Activated CD4-positive, alpha-beta memory T cell treated with anti-CD3 and anti-CD28 coated beads, Interleukin-2, amount 10 ng/mL, durations not matched to agents 7 days and 5 days (primary cell): ENCODE measurements around the gene ASB9. TPM values are rescaled to one million over a fixed set of nuclear protein-coding genes. Genes with fewer than 3 reads are reported as not detected.
"Not testable (repeated sequence)": the region's sequence is repeated elsewhere in the genome, so short reads cannot be mapped to it uniquely, and the experiment has no call there.

ENCODE experiments used
- CTCF ChIA-PET: fragments of 350-600 bp; sonication (Branson Sonifier 250); formaldehyde crosslinking; loops from one replicate; lab custom pipeline; 2021; ENCODE audit warnings: antibody characterized with exemption, inconsistent platforms; lab: Charles Lee
- POLR2A ChIA-PET: fragments of 350-600 bp; sonication (Branson Sonifier 250); formaldehyde crosslinking; loops from one replicate; lab custom pipeline; 2021; ENCODE audit warnings: antibody characterized with exemption; lab: Charles Lee
- DNase-seq: peaks from one replicate; pipeline ENCODE4 v3.0.0-alpha.2; 2020
- H3K27ac Mint-ChIP-seq: one replicate; pipeline ENCODE4 v1.8.0; 2021; ENCODE audit warnings: mild to moderate bottlenecking, mixed read lengths
- H3K27me3 Mint-ChIP-seq: one replicate; pipeline ENCODE4 v1.8.0; 2021; ENCODE audit warnings: mixed read lengths
- H3K36me3 Mint-ChIP-seq: one replicate; pipeline ENCODE4 v1.8.0; 2021; ENCODE audit warnings: low read depth, mixed read lengths
- H3K4me1 Mint-ChIP-seq: one replicate; pipeline ENCODE4 v1.8.0; 2021; ENCODE audit warnings: mixed read lengths
- H3K4me3 Mint-ChIP-seq: one replicate; pipeline ENCODE4 v1.8.0; 2021; ENCODE audit warnings: mild to moderate bottlenecking, mixed read lengths
- H3K9me3 Mint-ChIP-seq: one replicate; pipeline ENCODE4 v1.8.0; 2021; ENCODE audit warnings: mixed read lengths
- total RNA-seq, 2 experiments: library from RNA; stranded (reverse); gene quantifications; one replicate each; pipeline ENCODE4 v1.2.3, GENCODE V29; 2021

The ASB9 gene
- total RNA-seq, 2 experiments from 2014 or later = 1.1 to 1.4 TPM

DNA sequence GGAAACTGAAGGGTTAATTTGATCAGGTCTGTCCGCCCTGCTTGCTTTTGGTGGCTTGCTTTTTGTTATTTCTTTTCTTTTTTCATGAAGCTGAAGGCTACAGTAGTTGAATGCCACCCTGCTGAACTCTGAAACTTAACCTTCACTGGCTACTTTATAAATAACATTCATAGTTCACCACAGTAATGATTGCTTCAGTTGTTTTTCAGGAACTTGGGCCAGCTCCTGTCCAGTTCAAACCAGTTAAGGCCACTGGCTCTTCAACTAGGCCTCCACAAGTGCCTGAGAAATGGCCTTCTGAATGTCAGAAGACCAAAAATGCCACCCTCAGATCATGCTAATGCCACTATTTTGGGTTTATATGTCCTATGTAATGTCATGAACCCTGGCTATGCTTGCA lies 7.7 kb upstream of the ASB9 start:
- DNase-seq = no peak
- Mint-ChIP-seq H3K27ac (no peak overlapping the region), H3K9me3 (no peaks in the 10 kb centered on the region), H3K27me3 (peaks cover 9% of the 10 kb centered on the region), H3K36me3 (no peaks in the 10 kb centered on the region), H3K4me1 (no peaks in the 10 kb centered on the region), H3K4me3 (no peak overlapping the region)
- POLR2A ChIA-PET = no interaction called here
- CTCF ChIA-PET = no interaction called here

DNA sequence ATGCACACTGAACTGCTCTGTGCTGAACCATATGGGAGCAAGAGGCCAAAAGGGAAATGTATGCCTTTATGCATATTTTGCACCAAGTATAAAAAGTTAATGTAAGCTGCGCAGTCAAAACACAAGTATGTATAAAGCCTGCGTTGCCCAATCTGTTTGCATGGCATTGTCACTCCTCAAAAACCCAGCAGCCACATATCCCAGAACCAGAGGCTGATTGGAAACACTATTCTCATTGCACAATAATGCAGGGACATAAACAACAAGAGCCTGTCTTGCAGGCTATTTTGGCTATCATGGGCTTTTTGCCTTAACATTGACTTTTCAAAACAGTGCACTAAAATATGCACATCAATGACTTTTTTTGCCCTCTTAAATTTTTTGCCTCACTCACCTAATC lies 5.1 kb upstream of the ASB9 start:
- ChIA-PET CTCF (no interaction called here), POLR2A (no interaction called here)
- Mint-ChIP-seq H3K36me3 (no peaks in the 10 kb centered on the region), H3K4me1 (peaks cover 5% of the 10 kb centered on the region), H3K27ac (no peak overlapping the region), H3K4me3 (no peak overlapping the region), H3K9me3 (no peaks in the 10 kb centered on the region), H3K27me3 (no peaks in the 10 kb centered on the region)
- DNase-seq = no peak

DNA sequence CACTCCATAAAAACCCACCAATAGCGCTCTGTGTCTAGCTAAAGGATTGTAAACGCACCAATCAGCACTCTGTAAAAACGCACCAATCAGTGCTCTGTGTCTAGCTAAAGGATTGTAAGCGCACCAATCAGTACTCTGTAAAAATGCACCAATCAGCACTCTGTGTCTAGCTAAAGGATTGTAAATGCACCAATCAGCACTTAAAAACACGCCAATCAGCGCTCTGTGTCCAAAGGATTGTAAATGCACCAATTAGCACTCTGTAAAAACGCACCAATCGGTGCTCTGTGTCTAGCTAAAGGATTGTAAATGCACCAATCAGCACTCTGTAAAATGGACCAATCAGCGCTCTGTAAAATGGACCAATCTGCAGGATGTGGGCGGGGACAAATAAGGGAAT lies 3.4 kb upstream of the ASB9 start:
- CTCF ChIA-PET = not testable (repeated sequence)

DNA sequence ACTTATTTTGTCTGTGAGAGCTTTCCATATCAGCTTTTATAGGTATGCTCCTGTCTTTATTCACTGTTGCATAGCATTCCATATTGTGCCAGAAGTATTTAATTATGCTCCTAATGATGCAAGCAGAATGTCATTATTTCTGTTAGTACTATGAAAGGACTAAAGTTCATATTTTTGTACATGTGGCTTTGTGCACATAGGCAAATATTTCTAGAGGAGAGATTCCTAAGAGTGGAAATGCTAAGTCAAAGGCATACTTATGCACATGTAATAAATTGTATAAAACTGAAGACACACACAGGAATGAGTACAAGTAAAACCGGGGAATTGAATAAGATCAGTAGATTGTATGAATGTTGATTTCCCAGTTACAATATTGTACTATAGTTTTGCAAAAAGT lies 1.9 kb upstream of the ASB9 start:
- ChIA-PET POLR2A (no interaction called here), CTCF (no interaction called here)
- H3K27ac Mint-ChIP-seq = no peak overlapping the region
- H3K36me3 Mint-ChIP-seq = no peaks in the 10 kb centered on the region
- H3K9me3 Mint-ChIP-seq = no peaks in the 10 kb centered on the region
- DNase-seq = no peak
- peaks cover 10% of the 10 kb centered on the region for H3K4me1 Mint-ChIP-seq
- H3K4me3 Mint-ChIP-seq = no peak overlapping the region
- no peaks in the 10 kb centered on the region for H3K27me3 Mint-ChIP-seq

More for the DNA sequence above, 3.4 kb upstream of the ASB9 start:
- H3K4me3 Mint-ChIP-seq, H3K27ac Mint-ChIP-seq, DNase-seq, H3K36me3 Mint-ChIP-seq, POLR2A ChIA-PET, H3K27me3 Mint-ChIP-seq, H3K9me3 Mint-ChIP-seq, H3K4me1 Mint-ChIP-seq: not testable (repeated sequence)

DNA sequence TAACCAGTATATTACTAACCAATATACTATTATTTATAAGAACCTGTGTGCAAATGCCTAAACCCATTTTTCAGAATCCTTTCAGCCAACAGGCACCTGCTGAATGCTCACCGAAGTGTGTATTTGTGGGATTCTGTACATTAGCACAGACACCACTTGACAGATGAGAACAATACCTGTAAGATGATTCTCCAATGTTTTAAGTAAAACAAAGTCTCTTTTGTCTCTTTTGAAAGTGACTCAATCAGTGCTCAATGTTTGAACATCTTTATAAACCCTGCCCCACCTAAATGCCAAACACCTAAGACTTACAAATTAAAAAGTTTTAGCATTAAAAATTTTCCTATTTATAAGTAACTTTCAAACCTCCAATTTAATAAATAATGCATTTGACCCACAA lies 763 bp downstream of the ASB9 start:
- ChIA-PET CTCF (no interaction called here), POLR2A (no interaction called here)
- Mint-ChIP-seq H3K9me3 (no peaks in the 10 kb centered on the region), H3K4me3 (no peak overlapping the region), H3K4me1 (peaks cover 10% of the 10 kb centered on the region), H3K27me3 (no peaks in the 10 kb centered on the region), H3K27ac (no peak overlapping the region), H3K36me3 (no peaks in the 10 kb centered on the region)
- no peak for DNase-seq

DNA sequence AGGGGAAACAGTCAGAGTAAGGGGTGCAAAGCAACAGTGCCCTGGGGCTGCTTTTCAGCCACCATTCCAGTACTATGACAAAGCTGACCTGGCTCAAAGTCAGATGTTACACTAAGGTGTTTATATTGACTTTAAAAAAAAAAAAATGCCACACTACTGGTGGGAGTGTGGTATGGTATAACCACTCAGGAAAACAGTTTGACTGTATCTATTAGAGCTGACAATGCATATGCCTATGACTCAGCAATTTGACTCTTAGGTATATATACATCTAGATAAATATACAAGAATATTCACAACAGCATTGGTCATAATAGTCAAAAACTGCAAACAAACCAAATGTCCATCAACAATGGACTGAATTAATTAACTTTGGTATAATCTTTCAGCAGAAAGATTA lies 15.0 kb downstream of the ASB9 start:
- CTCF ChIA-PET = no interaction called here
- DNase-seq = no peak
- POLR2A ChIA-PET = no interaction called here
- peaks cover 2% of the 10 kb centered on the region for H3K4me1 Mint-ChIP-seq
- no peak overlapping the region for H3K27ac Mint-ChIP-seq
- peaks cover 2% of the 10 kb centered on the region for H3K27me3 Mint-ChIP-seq
- no peaks in the 10 kb centered on the region for H3K9me3 Mint-ChIP-seq
- no peak overlapping the region for H3K4me3 Mint-ChIP-seq
- H3K36me3 Mint-ChIP-seq = no peaks in the 10 kb centered on the region

DNA sequence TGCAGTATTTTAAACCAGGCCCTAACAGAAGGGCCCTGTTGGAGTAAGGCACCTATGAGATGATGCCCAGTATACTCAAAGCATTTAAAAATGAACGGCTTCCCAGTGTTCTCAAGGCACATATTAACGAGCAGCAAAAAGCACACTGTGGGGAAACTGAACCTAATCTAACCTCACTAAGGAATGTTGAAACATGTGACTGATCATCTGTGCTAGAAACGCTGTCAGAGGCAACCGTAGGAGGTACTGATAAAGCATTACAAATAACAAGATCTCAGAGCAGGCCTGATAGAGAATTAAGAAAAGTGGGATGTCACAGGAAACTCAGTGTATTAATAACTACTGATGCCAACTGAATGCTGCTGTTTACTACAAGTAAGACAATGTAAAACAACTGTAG lies 24.0 kb downstream of the ASB9 start:
- Mint-ChIP-seq H3K36me3 (peaks cover 3% of the 10 kb centered on the region), H3K4me3 (no peak overlapping the region), H3K4me1 (peaks cover 23% of the 10 kb centered on the region), H3K9me3 (no peaks in the 10 kb centered on the region), H3K27ac (no peak overlapping the region), H3K27me3 (no peaks in the 10 kb centered on the region)
- no peak for DNase-seq
- ChIA-PET CTCF (no interaction called here), POLR2A (no interaction called here)

DNA sequence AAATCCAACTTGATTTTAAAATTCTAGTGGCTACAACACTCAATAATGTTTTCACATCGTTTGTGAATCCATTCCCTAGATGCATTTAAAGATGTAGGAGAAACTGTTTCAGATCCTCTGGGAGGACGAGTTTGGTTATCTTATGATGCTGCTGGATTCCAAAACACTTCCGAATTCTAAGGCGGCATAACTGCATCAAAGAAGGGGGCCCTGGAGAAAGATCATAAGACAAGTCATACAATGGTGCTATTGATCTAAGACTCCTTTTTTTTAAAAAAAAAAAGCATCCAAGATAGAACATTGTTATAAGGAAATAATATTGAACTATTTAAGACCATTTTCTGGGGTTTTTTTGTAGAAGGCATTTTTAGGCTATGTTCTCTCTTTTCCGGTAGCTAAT lies 25.5 kb downstream of the ASB9 start:
- Mint-ChIP-seq H3K27ac (no peak overlapping the region), H3K27me3 (no peaks in the 10 kb centered on the region), H3K9me3 (no peaks in the 10 kb centered on the region), H3K4me1 (peaks cover 23% of the 10 kb centered on the region), H3K36me3 (peaks cover 3% of the 10 kb centered on the region), H3K4me3 (no peak overlapping the region)
- ChIA-PET CTCF (interaction anchor here (1.5 kb wide), 1 partner anchor 102 kb away, joined by 4 read pairs; no protein-coding TSS in a partner anchor), POLR2A (interaction anchor here (0.7 kb wide), 1 partner anchor 57 kb away, joined by 3 read pairs; no protein-coding TSS in a partner anchor)
- DNase-seq = no peak

DNA sequence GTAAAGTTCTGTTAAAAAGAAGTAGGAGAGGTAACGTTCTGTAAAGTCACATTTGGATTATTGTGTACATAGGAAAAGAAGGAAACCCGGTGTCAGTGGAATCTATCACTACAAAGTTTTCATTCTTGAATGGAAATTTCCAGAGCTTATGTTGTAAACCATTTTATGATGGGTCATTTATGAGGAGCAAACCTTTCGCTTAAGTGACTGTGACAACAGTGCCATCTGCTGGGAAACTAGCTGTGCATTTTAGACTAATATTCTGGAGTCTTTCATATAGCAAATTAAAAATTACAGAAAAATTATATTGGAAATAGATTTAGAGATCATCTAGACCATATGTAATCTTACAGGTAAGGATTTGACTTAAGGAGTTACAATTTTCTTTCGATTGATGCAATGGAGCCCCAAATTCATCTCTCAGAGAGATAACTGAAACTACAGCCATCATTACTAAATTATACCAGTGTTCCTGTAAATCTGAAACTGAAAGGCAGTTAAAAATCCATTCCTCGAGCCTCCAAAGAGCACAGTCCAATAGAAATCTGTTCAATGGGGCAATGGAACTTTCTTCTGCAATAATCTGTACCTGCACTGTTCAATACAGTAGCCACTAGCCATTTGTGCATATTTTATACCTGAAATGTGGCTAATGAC lies 26.9 kb downstream of the ASB9 start:
- Mint-ChIP-seq H3K9me3 (no peaks in the 10 kb centered on the region), H3K4me3 (no peak overlapping the region), H3K4me1 (peaks cover 23% of the 10 kb centered on the region), H3K27ac (no peak overlapping the region), H3K36me3 (peaks cover 3% of the 10 kb centered on the region), H3K27me3 (no peaks in the 10 kb centered on the region)
- CTCF ChIA-PET = interaction anchor here (0.7 to 1.2 kb wide), 6 partner anchors 41 to 811 kb away, joined by 3 to 5 read pairs (median 3); no protein-coding TSS in a partner anchor
- POLR2A ChIA-PET = no interaction called here
- DNase-seq = peak; percentile 45

DNA sequence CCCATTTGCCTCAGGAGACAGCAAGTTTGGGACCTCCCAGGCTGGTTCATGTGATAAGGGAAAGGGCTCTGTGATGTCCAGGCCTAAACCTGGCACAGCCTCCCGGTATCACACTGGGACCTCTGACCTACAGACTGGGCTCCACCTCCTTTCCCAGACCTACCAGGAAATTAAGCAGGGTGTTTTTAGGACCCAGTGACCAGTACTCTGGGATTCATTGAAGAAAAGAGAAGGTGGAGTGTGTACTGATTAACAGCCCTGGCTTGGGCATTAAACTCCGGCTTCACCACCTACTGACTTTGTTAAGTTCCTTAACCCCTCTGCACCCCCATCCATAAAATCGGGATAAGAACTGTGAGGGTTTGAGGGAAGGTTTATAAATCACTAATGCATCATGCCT lies 28.6 kb downstream of the ASB9 start:
- H3K27ac Mint-ChIP-seq = no peak overlapping the region
- CTCF ChIA-PET = no interaction called here
- H3K9me3 Mint-ChIP-seq = no peaks in the 10 kb centered on the region
- POLR2A ChIA-PET = no interaction called here
- no peaks in the 10 kb centered on the region for H3K27me3 Mint-ChIP-seq
- no peak overlapping the region for H3K4me3 Mint-ChIP-seq
- H3K36me3 Mint-ChIP-seq = no peaks in the 10 kb centered on the region
- no peak for DNase-seq
- peaks cover 9% of the 10 kb centered on the region for H3K4me1 Mint-ChIP-seq

DNA sequence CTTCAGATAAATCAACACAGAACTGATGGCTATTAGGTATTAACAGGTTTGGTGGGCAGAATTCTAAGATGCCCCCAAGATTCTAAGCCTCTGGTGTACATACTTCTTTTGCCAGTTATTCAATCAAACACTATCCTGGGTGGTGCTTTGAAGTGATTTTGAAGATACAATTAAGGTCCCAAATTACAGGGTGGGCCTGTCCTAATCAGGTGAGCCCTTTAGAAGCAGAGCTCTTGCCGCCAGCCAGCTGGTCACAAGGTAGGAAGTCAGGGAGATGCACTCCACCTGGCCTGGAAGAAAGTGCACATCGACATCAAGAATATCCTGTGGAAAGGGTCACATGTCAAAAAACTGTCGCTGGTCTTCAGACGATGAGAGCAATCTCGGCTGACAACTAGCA lies 29.5 kb downstream of the ASB9 start:
- Mint-ChIP-seq H3K4me3 (no peak overlapping the region), H3K27ac (no peak overlapping the region), H3K27me3 (no peaks in the 10 kb centered on the region), H3K4me1 (peaks cover 4% of the 10 kb centered on the region), H3K9me3 (no peaks in the 10 kb centered on the region), H3K36me3 (no peaks in the 10 kb centered on the region)
- CTCF ChIA-PET = no interaction called here
- DNase-seq = no peak
- POLR2A ChIA-PET = no interaction called here

DNA sequence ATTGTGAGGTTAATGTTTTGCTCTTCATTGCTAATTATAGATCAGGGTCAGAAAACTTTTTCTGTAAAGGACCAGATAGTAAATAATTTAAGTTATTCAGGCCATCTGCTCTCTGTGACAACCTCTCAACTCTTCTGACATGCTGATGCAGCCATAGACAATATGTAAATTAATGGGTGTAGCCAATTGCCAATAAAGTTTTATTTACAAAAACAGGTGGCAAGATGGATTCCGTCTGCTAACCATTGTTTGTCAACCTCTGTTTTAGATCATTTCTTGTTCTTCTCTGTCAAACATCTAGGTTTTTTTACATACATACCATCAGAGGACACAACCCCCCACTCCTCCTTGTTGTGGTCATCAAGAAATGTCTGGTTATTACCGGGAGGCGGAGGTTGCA lies 33.7 kb downstream of the ASB9 start:
- no peaks in the 10 kb centered on the region for H3K4me1 Mint-ChIP-seq
- CTCF ChIA-PET = no interaction called here
- POLR2A ChIA-PET = no interaction called here
- no peak overlapping the region for H3K4me3 Mint-ChIP-seq
- H3K27ac Mint-ChIP-seq = no peak overlapping the region
- no peaks in the 10 kb centered on the region for H3K9me3 Mint-ChIP-seq
- H3K27me3 Mint-ChIP-seq = no peaks in the 10 kb centered on the region
- H3K36me3 Mint-ChIP-seq = no peaks in the 10 kb centered on the region
- DNase-seq = no peak

DNA sequence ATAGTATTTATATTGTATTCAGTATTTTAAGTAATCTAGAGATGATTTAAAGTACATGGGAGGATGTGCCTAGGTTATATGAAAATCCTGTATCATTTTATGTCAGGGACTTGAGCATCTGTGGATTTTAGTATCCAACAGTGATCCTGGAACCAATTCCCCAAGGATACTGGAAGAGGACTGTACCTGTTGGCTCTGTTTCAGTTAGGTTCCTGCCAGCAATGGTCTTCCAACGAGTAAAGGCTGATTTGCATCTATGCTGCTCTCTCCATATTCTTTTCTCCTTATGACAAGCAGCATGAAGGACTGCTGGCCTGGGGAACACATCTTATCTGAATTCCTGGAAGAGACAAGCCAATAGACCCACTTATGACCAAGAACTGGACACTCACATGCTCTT lies 34.9 kb downstream of the ASB9 start:
- no peak overlapping the region for H3K27ac Mint-ChIP-seq
- H3K27me3 Mint-ChIP-seq = no peaks in the 10 kb centered on the region
- no peaks in the 10 kb centered on the region for H3K4me1 Mint-ChIP-seq
- no peak for DNase-seq
- no peaks in the 10 kb centered on the region for H3K9me3 Mint-ChIP-seq
- ChIA-PET CTCF (no interaction called here), POLR2A (no interaction called here)
- H3K4me3 Mint-ChIP-seq = no peak overlapping the region
- no peaks in the 10 kb centered on the region for H3K36me3 Mint-ChIP-seq

DNA sequence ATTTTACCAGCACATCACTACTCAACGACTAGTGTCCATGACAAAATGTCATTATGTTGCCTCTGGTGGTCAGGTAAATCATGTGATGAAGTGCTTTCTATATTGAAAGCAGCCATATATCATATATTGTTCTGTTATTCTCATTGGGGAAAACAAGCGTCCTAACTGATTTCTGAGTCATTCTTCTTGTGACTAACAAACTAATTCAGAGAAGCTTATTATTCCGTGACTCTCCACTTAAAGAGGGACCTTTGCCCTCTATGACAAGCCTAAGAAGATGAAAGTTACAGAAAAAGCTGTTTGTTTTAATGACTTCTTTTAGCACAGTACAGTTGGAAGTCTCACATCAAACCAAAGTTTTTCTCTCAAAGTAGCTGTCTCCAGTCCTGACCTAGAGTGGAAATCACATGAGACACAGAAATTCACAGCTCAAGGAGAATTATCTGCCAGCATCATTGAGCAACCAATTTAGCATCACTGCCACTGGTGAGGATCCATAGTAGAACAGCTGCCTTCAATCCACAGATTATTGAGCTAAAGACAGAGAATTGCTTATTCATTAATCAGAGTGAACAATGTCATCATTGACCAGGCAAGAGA lies 36.4 kb downstream of the ASB9 start:
- no peak for DNase-seq
- no peaks in the 10 kb centered on the region for H3K4me1 Mint-ChIP-seq
- H3K9me3 Mint-ChIP-seq = no peaks in the 10 kb centered on the region
- H3K27me3 Mint-ChIP-seq = no peaks in the 10 kb centered on the region
- H3K27ac Mint-ChIP-seq = no peak overlapping the region
- no peak overlapping the region for H3K4me3 Mint-ChIP-seq
- POLR2A ChIA-PET = interaction anchor here (1.4 kb wide), 1 partner anchor 31 kb away, joined by 3 read pairs; no protein-coding TSS in a partner anchor
- CTCF ChIA-PET = no interaction called here
- no peaks in the 10 kb centered on the region for H3K36me3 Mint-ChIP-seq
